DLD1 (cell line): ENCODE measurements around the gene ANTXRL.
"Not testable (repeated sequence)": the region's sequence is repeated elsewhere in the genome, so short reads cannot be mapped to it uniquely, and the experiment has no call there.

Source experiments
- in situ Hi-C: cut with HindIII; loops from 2 replicates; pipeline ENCODE4 v1.10.0; 2017; ENCODE audit warnings: low sequenced_read_pairs

ANTXRL gene

DNA sequence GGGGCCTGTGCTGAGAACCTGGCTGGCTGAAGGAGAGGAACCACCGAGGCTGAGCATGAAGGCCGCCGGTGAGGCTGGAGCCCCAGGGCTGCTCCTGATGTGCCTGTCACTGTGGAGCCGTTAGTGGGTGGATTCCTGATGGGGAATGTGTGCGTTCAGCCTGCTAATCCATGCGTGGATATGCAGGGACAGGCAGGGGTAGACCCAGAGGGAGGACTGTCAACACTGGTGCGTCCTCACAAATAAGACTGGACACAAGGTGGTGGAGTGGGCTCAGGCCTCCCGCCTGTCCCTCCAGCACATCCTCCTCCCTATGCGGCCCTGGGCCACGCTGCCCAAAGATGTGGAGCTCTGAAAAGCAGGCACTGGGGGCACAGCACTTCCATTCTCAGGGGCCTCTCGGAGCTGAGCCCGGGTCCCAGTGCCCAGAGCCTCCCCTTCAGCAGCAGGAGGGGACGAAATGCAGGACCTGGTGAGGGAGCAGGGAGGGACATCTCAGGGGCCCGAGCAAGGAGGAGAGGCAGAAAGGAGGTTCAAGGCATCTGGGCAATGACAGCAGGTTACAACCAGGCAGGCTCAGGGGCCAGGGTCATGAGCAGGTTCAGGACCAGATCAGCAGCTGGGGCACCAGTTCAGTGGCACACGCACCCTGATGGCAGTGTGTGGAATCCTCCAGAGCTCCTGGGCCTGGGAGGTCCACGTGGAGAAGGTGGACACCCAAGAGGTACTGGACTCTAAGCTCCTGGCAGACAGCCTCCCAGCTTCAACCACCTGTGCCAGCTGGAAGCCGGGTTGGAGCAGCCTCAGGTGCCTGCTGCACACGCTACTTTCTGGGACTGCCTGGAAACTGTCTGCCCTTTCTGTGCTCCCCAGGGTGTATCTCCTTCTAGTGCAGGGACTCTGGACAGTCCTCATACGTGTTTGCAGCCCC is 33.5 kb upstream of the ANTXRL start:
- in situ Hi-C loops = no loop called here

DNA sequence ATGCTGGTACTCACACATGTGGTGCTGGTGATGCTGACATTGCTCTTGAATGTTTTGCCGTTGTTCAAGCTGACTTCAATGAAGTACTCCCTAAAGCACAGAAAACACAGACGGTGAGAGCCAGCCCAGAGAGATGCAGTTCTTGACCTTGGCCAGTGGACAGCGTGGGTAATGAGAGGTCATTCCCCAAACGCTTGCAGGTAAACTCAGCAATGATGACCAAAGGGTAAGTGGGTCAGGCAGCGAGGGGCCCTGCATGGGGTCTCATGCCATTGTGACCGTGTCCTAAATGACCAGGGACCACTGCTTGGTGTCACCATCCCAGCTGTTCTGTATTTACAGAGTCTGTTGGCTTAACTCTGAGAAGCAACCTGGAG is 32.8 kb upstream of the ANTXRL start:
- in situ Hi-C loops = no loop called here

DNA sequence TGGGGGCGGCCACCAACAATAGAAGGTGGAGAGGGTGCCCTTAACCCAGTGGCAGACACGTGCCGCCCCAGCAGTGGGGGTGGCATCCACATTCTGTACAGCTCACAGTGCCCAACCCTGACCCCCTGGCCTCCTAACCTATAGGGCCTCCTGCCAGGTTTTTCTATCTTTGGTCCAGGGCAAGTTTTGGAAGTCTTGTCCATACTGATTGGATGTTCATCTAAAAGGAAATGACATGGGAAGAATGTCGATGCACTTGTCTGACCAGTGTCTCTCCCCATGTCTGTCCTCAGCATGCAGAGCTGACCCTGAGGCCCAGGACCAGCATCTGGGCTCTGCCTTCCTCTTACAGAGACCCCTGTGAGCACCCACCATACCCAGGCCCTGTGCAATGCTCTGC is 32.3 kb upstream of the ANTXRL start:
- in situ Hi-C loops = no loop called here

DNA sequence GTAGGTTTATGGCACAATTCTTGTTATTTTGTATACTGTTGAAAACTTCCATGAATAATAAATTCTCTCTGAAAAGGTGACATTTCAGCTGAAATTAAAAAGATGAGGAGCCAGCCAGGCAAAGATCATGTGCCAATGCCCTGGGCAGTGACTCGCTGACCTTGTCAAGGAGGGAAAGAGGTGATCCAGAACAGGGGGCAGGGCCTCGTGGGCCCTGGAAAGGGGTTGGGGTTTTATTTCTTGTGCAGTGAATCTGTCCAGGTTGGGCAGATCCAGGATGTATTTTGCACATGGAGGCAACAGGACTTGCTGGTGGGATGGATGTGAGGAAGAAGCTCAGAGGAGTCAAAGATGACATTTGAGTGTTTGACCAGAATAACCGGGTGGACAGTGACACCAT is 31.6 kb upstream of the ANTXRL start:
- in situ Hi-C loops = not testable (repeated sequence)

DNA sequence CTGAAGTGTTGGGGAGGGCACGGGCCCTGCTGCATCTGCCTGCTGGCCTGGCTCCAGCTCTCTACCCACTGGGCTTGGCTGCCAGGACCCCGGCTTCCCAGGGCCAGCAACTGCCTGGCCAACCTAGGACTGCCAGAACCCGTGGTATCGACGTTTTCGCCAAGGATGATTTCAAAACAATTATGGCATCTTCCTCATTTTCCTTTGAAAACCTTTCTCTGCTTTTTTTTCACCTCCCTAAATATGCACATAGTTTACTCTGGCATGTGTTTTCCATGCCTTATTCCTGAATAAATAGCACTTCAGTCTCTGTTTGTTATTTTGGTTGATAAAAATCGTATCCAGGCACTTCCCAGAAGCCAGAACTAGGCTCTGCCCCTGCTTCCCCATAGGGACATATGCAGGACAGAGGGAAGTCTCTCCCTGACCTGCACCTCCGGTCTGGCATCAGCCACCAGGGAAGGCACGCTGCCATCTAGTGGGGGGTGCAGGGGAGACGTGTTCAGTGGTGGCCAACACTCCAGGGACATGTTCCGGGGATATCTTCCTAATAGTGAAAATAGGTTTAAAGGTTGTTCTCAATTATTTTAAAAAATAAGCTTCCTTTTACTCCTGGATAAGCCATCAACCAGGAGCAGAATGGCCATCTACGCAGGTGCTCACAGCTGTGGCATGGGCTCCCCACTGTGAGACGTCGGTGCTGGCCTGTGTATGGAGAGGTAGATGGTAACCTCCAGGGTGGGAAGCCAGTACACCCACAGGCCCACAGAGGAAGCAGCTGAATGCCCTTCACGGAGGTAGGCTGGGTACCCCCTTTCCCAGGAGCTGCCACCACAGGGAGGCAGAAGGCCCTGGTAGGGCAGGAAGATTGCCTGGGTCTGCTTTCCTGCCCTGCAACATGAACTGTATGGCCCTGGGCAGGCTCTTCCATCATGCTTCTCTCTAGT is 30.7 kb upstream of the ANTXRL start:
- in situ Hi-C loops = no loop called here

DNA sequence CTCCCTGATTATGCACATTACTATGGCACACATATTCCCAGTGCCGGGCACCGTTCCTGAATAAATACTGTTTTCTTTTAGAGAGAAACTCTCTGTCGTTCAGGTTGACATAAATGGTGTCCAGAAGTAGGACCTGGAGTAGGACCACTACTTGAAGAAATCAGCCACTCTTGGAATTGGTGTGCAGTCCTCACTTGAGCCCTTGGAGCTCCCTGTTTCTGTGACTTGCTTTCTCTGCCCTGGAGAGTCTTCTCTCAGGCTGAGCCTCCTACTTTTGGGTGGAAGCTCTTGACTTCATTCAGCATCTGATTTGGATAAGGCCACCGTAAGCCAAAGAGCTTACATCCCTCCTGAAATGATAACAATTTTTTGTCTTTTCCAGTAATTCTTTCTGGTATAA is 29.7 kb upstream of the ANTXRL start:
- in situ Hi-C loops = no loop called here

DNA sequence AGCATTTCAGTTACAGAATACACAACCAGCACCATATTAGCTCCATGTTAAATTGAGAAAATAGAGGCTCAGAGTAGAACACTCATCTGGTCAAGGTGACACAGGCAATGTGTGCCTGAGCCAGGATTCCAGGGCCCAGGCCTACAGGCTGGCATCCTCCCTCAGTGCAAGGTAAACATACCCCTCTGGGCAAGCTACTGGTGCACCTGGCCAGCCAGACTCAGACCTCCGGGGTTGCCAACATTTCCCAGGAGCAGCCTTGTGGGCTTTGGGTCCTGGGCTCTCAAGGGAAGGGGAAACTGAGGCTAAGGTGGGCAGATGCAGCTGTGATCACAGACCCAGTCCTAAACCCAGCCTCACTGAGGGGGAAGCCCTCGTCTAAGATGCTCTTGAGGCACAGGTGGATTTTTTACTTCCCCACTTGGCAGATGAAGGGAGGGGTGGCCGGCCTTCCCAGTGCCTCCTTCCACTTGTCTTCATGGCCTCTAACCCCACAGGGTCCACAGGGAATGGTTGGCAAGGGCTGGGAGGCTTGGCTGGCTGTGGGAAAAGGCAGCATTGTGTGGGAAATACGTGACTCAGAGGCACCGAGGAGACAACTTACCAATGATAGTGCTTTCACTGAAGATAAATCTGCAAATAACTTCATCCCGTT is 23.8 kb upstream of the ANTXRL start:
- in situ Hi-C loops = not testable (repeated sequence)

DNA sequence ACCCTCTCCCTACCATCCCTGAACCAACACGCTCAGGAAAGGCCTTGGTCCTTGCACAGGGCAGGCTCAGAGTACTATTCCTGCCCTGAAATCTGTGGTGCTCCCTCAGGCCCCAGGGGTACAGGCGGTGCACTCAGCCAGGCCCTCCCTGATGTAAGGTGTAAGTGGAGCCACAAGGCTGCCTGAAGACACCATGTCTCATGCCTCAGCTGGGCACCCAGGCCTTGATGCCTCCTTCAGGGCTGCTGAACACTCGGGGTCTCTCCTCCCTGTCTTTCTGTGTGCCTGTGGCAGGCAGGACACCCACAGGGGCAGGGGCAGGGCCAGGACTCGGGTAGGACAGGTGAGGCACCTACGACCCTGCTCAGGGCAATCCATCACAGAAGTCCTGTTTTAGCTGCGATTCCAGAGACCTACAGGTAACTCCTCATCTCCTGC is 22.9 kb upstream of the ANTXRL start:
- in situ Hi-C loops = no loop called here

DNA sequence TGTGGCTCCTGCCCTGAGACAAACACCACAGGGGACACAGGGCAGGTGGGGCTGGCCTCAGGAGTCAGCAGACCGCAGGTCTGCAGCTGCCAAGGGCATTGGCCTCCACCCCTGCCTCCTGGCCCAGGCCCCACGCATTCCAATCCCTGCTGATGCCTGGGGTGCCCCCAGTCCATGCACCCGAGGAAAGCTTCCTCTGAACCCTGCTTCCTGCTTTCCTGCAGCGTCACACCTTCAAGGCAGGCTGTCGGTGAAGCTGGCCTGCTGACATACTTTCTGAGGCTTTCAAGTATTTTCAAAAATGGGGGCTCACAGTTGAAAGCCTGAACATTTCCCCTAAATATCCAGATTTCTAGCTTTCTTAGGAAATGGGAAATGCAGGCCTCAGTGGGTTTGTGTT is 22.5 kb upstream of the ANTXRL start:
- in situ Hi-C loops = no loop called here

DNA sequence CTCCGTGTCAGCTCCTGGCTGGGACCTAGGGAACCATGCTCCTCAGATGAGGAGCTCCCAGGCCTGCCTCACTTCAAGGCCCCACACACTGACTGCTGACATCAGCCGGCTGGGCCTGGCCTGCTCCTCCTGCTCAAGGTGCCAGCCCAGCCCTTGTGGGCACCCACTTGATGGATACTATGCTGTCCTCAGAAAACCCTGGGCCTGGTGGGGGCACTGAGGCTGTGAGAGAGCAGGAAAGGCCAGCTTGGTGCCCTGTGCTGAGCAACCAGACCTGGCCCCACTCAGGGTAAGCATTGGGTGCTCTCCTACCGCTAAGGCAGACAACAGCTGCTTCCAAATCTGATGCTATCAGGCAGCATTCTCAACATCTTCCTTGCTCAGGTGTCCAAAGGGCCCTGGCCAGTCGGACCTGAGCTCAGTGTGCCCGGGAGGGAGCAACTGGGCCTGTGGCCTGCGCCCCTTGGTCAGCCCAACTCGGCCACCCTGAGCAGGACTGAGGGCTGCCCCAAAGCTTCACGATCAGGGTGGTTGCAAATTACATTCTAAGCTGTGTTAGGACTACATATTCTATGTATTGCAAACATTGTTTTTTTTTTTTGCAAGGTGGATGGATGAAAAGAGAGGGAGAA is 21.9 kb upstream of the ANTXRL start:
- in situ Hi-C loops = no loop called here

DNA sequence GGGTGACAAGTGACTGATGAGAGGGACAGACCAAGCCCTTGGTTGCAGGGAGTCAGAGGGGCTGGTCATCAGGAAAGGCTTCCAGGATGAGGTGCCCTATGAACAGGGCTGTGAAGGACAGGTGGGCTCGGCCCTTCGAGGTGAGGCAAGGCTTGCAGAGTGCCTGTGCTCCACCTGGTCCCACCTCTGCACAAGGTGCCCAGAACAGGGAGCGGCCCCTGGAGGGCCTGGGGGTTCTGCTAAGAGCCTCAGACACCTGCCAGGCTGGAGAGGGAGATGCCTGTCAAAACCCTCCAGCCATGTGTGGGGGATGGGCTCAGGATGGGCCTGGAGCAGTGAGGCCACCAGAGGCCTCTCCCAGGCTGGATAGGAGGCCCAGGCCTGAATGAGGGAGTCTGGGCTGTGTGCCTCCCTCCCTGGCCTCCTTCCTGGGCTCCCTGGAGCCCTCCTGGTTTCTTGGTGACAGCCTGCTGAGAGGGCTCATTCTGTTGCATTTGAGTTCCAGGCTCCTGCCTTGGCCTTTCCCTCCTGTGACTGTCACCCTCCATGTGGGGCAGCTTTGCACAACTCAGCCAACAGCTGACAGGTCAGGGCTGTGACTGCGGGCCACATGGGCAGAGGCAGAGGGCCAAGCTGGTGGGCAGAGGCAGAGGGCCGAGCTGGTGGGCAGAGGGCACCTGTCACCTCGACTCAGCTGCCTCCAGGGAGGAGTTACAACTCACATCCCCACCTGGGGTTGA is 21.1 kb upstream of the ANTXRL start:
- in situ Hi-C loops = not testable (repeated sequence)

DNA sequence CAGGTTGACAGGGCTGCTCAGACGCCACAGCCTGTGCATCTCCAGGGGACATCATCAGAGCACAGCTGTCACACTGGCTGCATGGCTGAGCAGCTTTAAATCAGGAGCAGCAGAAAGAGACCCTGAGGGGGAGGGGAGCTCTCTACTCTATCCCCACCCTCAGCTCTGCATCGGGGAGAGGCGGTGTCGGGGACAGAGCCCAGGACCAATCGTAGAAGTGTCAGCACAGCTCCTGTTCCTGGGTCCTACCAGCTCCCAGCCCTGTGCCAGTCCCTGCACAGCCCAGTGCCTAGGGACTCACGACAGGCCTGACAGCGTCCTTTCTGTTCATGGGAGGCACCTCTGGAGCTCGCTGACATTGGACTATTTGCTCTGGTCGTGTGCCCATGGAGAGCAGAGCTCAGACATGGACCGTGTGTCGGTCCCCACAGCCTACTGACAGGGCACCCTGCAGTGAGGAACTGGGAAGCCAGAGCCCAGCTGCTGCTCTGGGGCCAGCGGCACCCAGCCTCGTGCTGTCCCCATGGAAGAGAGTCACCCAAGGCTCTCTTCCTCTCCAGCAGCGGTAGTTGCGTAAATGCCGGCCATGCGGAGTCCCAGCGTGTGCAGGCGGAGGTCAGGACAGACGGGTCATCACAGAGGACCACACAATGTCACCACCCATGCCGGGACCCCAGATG is 20.4 kb upstream of the ANTXRL start:
- in situ Hi-C loops = no loop called here

DNA sequence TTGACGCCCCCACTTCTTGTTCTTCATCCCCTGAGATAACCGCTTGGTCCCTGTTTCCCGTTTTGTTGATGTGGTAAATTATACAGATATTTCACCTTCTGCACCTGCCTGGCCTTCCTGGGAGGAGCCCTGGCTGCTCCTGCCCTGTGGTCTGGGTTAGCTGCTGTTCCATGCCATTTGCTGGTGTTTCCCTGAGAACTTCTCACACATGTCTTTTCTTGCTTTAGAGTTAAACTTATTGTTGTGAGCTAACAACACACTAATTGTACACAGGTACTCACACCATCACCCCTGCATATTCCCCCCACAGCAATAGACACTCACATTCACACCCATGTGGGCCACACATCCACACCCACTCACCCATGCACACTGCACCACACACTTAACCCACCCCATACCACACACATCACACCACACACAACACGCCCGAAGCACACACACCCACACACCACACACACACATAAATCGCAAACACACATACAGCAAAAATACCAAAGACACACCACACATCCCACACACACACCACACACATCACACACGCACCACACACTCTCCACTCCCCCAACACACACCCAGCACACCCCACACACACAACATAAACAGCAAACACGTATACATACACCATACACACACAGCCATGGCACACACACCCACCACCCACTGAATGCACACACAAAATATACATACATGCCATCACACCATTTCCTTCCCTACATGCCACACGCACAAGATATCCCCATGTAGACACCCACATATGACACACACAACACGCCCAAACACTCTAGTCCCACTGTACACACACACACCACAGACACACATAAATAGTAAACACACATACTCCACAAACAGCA is 19.4 kb upstream of the ANTXRL start:
- in situ Hi-C loops = no loop called here

DNA sequence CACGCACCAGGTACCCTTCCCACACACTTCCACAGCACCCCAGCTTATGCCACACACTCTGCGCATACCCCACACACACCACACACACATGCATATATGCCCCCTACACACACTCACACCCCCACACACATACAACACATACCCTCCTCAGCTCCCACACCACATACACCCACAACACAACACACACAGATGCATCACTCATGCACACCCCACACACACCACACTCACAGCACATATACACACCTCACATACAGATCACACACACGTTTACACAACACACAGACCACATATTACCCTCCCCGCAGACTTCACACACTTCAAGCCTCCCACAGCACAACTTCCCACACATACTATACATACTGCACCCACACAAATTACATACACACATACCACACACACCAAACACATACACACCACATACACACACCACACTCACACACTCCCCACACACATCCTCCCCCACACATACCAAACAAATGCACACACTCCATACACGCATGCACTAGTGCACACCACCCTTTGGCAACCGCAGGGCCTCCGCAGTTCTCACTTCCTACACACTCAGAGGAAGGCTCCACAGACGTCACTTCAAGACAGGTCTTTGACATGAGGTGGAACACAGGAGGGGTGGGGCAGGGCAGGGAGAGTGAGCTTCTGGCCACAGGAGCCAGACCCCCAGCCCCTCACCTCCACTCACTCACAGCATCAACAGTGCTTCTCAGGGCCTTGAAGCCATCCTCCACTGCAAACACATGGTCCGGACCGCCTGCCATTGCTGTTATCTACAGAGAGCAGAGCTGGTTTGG is 18.5 kb upstream of the ANTXRL start:
- in situ Hi-C loops = no loop called here

DNA sequence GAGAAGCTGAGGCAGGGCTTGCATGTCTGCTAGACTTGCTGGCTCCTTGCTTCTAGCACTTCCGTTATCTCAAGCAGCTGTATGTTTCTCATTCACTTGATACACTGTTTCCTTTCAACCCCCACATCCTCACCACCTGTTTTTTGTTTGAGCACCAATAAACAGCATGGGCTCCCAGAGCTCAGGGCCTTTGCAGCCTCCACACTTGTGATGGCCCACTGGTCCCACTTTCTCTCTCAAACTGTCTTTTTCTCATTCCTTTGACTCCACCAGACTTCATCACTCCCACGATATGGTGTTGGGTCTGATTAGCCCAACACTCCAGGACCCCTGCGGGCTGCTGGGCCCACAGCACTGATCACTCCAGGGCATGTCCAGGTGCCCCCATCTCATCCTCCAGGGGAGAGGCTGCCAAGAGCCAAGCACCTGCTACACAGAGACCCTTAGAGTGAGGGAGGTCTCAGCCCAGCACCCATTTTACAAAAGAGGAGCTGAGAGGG is 17.2 kb upstream of the ANTXRL start:
- in situ Hi-C loops = not testable (repeated sequence)

DNA sequence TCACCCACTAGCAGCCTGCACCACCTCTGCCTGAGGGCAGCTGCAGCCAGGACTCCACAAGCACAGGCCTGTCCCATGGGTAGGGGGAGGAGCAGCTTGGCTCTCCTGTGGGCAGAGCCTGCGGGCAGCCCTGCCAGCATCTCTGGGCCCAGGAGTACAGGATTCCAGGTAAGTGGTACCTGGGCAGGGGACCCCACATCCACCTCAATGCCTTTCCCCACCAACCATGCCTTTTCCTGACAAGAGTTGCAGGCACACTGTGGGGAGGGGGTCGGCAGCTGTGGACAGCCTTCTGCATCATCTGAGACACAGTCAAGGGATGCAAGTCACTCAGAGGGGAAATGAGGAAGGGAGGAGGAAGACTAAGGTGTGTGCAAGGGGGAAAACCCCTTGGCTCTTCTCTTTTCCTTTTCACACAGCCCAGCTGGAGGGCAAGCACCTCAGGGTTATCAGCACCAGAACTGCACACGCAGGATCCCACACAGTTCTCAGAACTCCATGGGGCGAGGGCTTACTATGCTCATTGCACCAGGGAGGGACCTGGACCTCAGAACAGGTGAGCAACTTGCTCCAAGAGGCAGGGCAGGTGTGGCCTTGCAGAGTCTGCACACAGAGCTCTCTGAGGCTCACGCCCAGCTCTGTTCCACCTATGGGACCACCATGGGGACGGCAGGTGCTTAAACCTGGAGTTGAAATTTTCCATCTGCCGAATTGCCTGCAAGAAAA is 16.5 kb upstream of the ANTXRL start:
- in situ Hi-C loops = no loop called here

DNA sequence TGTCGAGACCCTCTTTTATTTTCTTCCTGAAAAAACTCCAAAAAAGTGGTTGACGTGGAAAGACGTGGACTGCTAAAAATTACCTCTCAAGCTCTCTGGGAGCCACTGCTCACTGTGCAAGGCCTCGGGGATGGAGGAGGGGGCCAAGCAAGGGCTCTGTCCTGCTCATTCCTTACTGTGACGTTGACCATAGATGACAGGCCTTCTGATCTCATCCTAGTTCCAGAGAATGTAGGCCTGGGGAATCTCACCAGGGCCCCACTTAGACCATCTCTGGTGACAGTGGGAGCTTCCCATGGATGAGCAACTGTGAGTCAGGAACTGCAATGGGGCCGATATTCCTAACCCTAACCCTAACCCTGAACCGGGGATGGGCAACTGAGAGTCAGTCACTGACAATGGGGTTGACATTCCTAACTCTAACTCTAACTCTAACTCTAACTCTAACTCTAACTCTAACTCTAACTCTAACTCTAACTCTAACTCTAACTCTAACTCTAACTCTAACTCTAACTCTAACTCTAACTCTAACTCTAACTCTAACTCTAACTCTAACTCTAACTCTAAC is 15.8 kb upstream of the ANTXRL start:
- in situ Hi-C loops = not testable (repeated sequence)
